Measurements from ENCODE around the gene PRPF39.
A peak's percentile ranks its signal among the peaks of the same experiment; 100 is the strongest.

The PRPF39 gene

GRCh38 chr14:45125754-45126153 lies 41.8 kb downstream of the PRPF39 start:
- DNase-seq = no peak
- TF ChIP-seq, protein P1, sequence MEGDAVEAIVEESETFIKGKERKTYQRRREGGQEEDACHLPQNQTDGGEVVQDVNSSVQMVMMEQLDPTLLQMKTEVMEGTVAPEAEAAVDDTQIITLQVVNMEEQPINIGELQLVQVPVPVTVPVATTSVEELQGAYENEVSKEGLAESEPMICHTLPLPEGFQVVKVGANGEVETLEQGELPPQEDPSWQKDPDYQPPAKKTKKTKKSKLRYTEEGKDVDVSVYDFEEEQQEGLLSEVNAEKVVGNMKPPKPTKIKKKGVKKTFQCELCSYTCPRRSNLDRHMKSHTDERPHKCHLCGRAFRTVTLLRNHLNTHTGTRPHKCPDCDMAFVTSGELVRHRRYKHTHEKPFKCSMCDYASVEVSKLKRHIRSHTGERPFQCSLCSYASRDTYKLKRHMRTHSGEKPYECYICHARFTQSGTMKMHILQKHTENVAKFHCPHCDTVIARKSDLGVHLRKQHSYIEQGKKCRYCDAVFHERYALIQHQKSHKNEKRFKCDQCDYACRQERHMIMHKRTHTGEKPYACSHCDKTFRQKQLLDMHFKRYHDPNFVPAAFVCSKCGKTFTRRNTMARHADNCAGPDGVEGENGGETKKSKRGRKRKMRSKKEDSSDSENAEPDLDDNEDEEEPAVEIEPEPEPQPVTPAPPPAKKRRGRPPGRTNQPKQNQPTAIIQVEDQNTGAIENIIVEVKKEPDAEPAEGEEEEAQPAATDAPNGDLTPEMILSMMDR (IDR thresholded peaks at IDR 0.05; ENCODE audit: low read length) = no peak
- TF ChIP-seq EZH2 (optimal IDR thresholded peaks at IDR 0.05; ENCODE audit: low read depth, low read length) = no peak
- no peak for TF ChIP-seq EZH2phosphoT487 (IDR thresholded peaks at IDR 0.05; ENCODE audit: low read length)
- Histone ChIP-seq H3K36me3 (replicated peaks; ENCODE audit: insufficient read depth, low read length) (no peaks in the 10 kb centered on the region), H3K4me1 (ENCODE audit: low read length) (no peaks in the 10 kb centered on the region), H4K20me1 (ENCODE audit: insufficient read depth, low read length) (no peaks in the 10 kb centered on the region), H3K9me2 (replicated peaks; ENCODE audit: insufficient read depth, low read length) (no peaks in the 10 kb centered on the region), H3K9me3 (replicated peaks; ENCODE audit: insufficient read depth, low read length) (no peaks in the 10 kb centered on the region), H2AFZ (ENCODE audit: low read length) (no peak overlapping the region), H3K9ac (ENCODE audit: low read length) (no peak overlapping the region), H3K79me2 (ENCODE audit: low read length) (no peaks in the 10 kb centered on the region), H3F3A (ENCODE audit: insufficient read depth, low read length) (no peaks in the 10 kb centered on the region), H3K27ac (ENCODE audit: low read length) (no peak overlapping the region), H3K27me3 (replicated peaks; ENCODE audit: insufficient read depth, low read length) (no peaks in the 10 kb centered on the region), H3K4me3 (ENCODE audit: low read length) (no peak overlapping the region), H3K4me2 (ENCODE audit: low read depth, low read length) (no peak overlapping the region)

GRCh38 chr14:45128963-45129629 lies 45.2 kb downstream of the PRPF39 start:
- TF ChIP-seq EZH2 (optimal IDR thresholded peaks at IDR 0.05; ENCODE audit: low read depth, low read length) = no peak
- TF ChIP-seq, protein P1 (IDR thresholded peaks at IDR 0.05; ENCODE audit: low read length) = no peak
- TF ChIP-seq EZH2phosphoT487 (IDR thresholded peaks at IDR 0.05; ENCODE audit: low read length) = no peak
- H4K20me1 ChIP-seq (ENCODE audit: insufficient read depth, low read length) = no peaks in the 10 kb centered on the region
- H3K27ac ChIP-seq (ENCODE audit: low read length) = no peak overlapping the region
- no peaks in the 10 kb centered on the region for H3K9me2 ChIP-seq (replicated peaks; ENCODE audit: insufficient read depth, low read length)
- no peak overlapping the region for H3K4me2 ChIP-seq (ENCODE audit: low read depth, low read length)
- no peak overlapping the region for H2AFZ ChIP-seq (ENCODE audit: low read length)
- DNase-seq = no peak
- H3K4me1 ChIP-seq (ENCODE audit: low read length) = no peaks in the 10 kb centered on the region
- H3K27me3 ChIP-seq (replicated peaks; ENCODE audit: insufficient read depth, low read length) = no peaks in the 10 kb centered on the region
- H3K9me3 ChIP-seq (replicated peaks; ENCODE audit: insufficient read depth, low read length) = no peaks in the 10 kb centered on the region
- peaks cover 12% of the 10 kb centered on the region for H3K79me2 ChIP-seq (ENCODE audit: low read length)
- H3F3A ChIP-seq (ENCODE audit: insufficient read depth, low read length) = no peaks in the 10 kb centered on the region
- H3K9ac ChIP-seq (ENCODE audit: low read length) = no peak overlapping the region
- H3K4me3 ChIP-seq (ENCODE audit: low read length) = no peak overlapping the region
- no peaks in the 10 kb centered on the region for H3K36me3 ChIP-seq (replicated peaks; ENCODE audit: insufficient read depth, low read length)

- peaks cover 36% of the 10 kb centered on the region for H3K79me2 ChIP-seq (ENCODE audit: low read length)
- H3K9me2 ChIP-seq (replicated peaks; ENCODE audit: insufficient read depth, low read length) = no peaks in the 10 kb centered on the region
- no peaks in the 10 kb centered on the region for H3K9me3 ChIP-seq (replicated peaks; ENCODE audit: insufficient read depth, low read length)
- peaks cover 5% of the 10 kb centered on the region for H3F3A ChIP-seq (ENCODE audit: insufficient read depth, low read length)
- no peak for DNase-seq
- peak overlapping the region; percentile 84 for H3K9ac ChIP-seq (ENCODE audit: low read length)
- TF ChIP-seq EZH2 (optimal IDR thresholded peaks at IDR 0.05; ENCODE audit: low read depth, low read length) = no peak
- TF ChIP-seq, protein P1 (IDR thresholded peaks at IDR 0.05; ENCODE audit: low read length) = no peak
- TF ChIP-seq EZH2phosphoT487 (IDR thresholded peaks at IDR 0.05; ENCODE audit: low read length) = no peak
- H3K4me2 ChIP-seq (ENCODE audit: low read depth, low read length) = peak overlapping the region; percentile 58; the same call in 1 of the 2 replicates
- H2AFZ ChIP-seq (ENCODE audit: low read length) = peak overlapping the region; percentile 64
- H3K36me3 ChIP-seq (replicated peaks; ENCODE audit: insufficient read depth, low read length) = no peaks in the 10 kb centered on the region
- no peaks in the 10 kb centered on the region for H4K20me1 ChIP-seq (ENCODE audit: insufficient read depth, low read length)
- H3K27ac ChIP-seq (ENCODE audit: low read length) = peak overlapping the region; percentile 53; the same call in 1 of the 2 replicates
- H3K27me3 ChIP-seq (replicated peaks; ENCODE audit: insufficient read depth, low read length) = no peaks in the 10 kb centered on the region
- no peaks in the 10 kb centered on the region for H3K4me1 ChIP-seq (ENCODE audit: low read length)
- H3K4me3 ChIP-seq (ENCODE audit: low read length) = peak overlapping the region; percentile 81
These were observed 49.8 kb downstream of the PRPF39 start for GRCh38 chr14:45133683-45134050.
